Measurements from ENCODE around the gene MEX3D. TPM values are rescaled to one million over a fixed set of nuclear protein-coding genes. Genes with fewer than 3 reads are reported as not detected.
"Not testable (repeated sequence)": the region's sequence is repeated elsewhere in the genome, so short reads cannot be mapped to it uniquely, and the experiment has no call there.

MEX3D gene
- total RNA-seq, 1 donor from 2014 or later, result 2.1 TPM

DNA sequence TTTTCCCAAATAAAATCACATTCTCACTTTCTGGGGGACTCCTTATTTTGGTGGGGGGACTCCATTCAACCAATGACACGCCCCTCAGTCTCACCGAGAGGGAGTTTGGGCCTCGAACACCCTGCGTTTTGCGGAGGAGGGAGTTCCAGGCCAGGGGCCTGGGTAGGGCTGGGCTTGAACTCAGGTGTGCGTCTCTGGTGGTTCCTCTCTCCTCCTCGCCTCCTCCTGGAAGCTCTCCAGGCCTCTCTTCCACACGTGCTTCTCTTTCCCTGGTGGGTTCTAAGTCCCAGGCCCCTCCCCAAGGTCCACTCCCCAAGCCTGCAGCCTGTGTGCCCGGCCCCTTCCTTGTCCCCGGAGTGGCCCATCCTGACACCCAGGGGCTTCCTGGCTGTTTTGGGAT is 14.7 kb downstream of the MEX3D start:
- DNase-seq (no peak), ATAC-seq (ENCODE audit: low read depth) (no peak)
- CTCF ChIA-PET, result no interaction called here
- H3K27ac Mint-ChIP-seq, result no peak overlapping the region
- H3K9me3 Mint-ChIP-seq, result no peaks in the 10 kb centered on the region
- H3K4me3 Mint-ChIP-seq, result no peak overlapping the region
- H3K36me3 Mint-ChIP-seq (ENCODE audit: low read depth), result no peaks in the 10 kb centered on the region
- peaks cover 8% of the 10 kb centered on the region for H3K27me3 Mint-ChIP-seq
- intact Hi-C loops (cut with micrococcal nuclease), result no loop called here
- POLR2A ChIA-PET, result interaction anchor here (0.6 kb wide), 1 partner anchor 208 kb away, joined by 5 read pairs; no protein-coding TSS in a partner anchor
- TF ChIP-seq, protein P1, sequence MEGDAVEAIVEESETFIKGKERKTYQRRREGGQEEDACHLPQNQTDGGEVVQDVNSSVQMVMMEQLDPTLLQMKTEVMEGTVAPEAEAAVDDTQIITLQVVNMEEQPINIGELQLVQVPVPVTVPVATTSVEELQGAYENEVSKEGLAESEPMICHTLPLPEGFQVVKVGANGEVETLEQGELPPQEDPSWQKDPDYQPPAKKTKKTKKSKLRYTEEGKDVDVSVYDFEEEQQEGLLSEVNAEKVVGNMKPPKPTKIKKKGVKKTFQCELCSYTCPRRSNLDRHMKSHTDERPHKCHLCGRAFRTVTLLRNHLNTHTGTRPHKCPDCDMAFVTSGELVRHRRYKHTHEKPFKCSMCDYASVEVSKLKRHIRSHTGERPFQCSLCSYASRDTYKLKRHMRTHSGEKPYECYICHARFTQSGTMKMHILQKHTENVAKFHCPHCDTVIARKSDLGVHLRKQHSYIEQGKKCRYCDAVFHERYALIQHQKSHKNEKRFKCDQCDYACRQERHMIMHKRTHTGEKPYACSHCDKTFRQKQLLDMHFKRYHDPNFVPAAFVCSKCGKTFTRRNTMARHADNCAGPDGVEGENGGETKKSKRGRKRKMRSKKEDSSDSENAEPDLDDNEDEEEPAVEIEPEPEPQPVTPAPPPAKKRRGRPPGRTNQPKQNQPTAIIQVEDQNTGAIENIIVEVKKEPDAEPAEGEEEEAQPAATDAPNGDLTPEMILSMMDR (IDR thresholded peaks at IDR 0.05), result no peak
- no peaks in the 10 kb centered on the region for H3K4me1 Mint-ChIP-seq

DNA sequence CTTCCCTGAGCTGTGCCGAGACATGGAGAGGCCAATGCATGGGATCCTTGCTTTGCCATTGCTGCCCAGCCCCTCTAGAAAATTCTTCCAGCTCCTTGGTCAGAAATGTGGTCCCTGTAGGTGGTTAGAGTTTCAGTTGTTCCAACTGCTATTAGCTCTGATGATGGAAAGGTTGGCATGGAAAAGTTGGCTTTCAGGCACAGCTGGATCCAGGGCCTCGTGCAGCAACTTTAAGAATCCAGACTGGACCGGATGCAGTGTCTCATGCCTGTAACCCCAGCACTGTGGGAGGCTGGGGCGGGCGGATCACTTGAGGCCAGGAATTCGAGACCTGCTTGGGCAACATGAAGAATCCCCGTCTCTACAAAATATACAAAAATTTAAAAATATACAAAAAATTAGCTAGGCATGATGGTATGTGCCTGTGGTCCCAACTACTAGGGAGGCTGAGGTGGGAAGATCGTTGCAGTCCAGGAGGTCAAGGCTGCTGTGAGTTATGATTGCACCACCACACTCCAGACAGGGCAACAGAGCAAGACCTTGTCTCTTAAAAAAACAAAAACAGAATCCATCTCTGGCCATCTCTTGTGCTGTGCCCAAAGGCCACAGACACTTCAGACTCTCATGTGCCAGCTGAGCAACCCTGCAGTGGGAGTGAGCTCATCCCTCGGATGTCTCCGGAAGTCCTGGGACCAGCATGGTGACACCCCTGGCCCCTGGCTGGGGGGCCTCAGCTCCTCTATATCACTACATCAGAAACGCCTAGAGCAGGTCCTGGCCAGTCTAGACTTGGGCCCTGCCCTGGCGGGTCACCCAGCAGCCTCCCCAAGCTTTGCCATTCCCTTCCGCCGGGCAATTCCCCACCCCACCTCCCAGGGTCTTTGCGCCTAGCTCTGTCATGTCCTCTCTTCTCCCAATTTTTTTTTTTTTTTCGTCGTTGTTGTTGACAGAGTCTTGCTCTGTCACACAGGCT is 16.8 kb downstream of the MEX3D start:
- no peak overlapping the region for H3K27ac Mint-ChIP-seq
- no peak overlapping the region for H3K4me3 Mint-ChIP-seq
- H3K27me3 Mint-ChIP-seq, result peaks cover 10% of the 10 kb centered on the region
- POLR2A ChIA-PET, result interaction anchor here (0.6 to 0.7 kb wide), 2 partner anchors 960 to 1056 kb away, joined by 3 to 4 read pairs; no protein-coding TSS in a partner anchor
- H3K4me1 Mint-ChIP-seq, result peaks cover under 1% of the 10 kb centered on the region
- no peaks in the 10 kb centered on the region for H3K9me3 Mint-ChIP-seq
- TF ChIP-seq, protein P1 (IDR thresholded peaks at IDR 0.05), result no peak
- no peak for DNase-seq
- no peaks in the 10 kb centered on the region for H3K36me3 Mint-ChIP-seq (ENCODE audit: low read depth)
- CTCF ChIA-PET, result no interaction called here
- intact Hi-C loops (cut with micrococcal nuclease), result no loop called here
- ATAC-seq (ENCODE audit: low read depth), result no peak

DNA sequence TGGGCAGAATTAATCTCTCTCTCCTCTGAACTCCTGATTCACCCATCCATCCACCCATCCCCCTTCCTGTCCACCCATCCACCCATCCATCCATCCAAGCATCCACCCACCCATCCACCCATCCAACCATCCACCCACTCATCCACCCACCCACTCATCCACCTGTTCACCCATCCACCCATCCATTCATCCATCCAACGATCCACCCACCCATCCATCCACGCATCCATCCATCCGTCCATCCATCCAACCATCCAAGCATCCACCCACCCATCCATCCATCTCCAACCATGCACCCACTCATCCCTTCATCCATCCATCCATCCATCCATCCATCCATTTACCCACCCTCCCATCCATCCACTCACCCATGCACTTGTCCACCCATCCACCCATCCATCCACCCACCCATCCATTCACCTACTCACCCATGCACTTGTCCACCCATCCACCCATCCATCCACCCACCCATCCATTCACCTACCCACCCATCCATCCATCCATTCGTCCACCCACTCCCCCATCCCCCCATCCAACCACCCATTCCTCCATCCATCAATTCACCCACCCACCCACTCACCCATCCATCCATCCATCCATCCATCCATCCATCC is 18.7 kb downstream of the MEX3D start:
- Mint-ChIP-seq H3K27me3 (peaks cover 14% of the 10 kb centered on the region), H3K4me1 (peaks cover 6% of the 10 kb centered on the region), H3K36me3 (ENCODE audit: low read depth) (no peaks in the 10 kb centered on the region), H3K27ac (no peak overlapping the region), H3K9me3 (no peaks in the 10 kb centered on the region), H3K4me3 (no peak overlapping the region)
- ChIA-PET CTCF (interaction anchor here (1.7 kb wide), 1 partner anchor 123 kb away, joined by 6 read pairs; no protein-coding TSS in a partner anchor), POLR2A (no interaction called here)
- ATAC-seq (ENCODE audit: low read depth) (no peak), DNase-seq (no peak)
- intact Hi-C loops (cut with micrococcal nuclease), result loop anchor here (5.0 kb wide), 1 partner anchor 263 kb away; the partner anchor contains the start of gene ATP8B3
- TF ChIP-seq, protein P1 (IDR thresholded peaks at IDR 0.05), result no peak

GRCh38 chr19:1540365-1540925 is 27.7 kb downstream of the MEX3D start:
- DNase-seq (no peak), ATAC-seq (ENCODE audit: low read depth) (no peak)
- intact Hi-C loops (cut with micrococcal nuclease), result no loop called here
- H3K27ac Mint-ChIP-seq, result no peak overlapping the region
- peaks cover 18% of the 10 kb centered on the region for H3K27me3 Mint-ChIP-seq
- ChIA-PET POLR2A (no interaction called here), CTCF (no interaction called here)
- H3K36me3 Mint-ChIP-seq (ENCODE audit: low read depth), result no peaks in the 10 kb centered on the region
- no peaks in the 10 kb centered on the region for H3K4me1 Mint-ChIP-seq
- no peaks in the 10 kb centered on the region for H3K9me3 Mint-ChIP-seq
- H3K4me3 Mint-ChIP-seq, result no peak overlapping the region
- TF ChIP-seq, protein P1 (IDR thresholded peaks at IDR 0.05), result no peak

- H3K4me1 Mint-ChIP-seq; DNase-seq; H3K27ac Mint-ChIP-seq; H3K36me3 Mint-ChIP-seq (ENCODE audit: low read depth); CTCF ChIA-PET; H3K4me3 Mint-ChIP-seq; intact Hi-C loops (cut with micrococcal nuclease); ATAC-seq (ENCODE audit: low read depth); H3K9me3 Mint-ChIP-seq: not testable (repeated sequence)
- POLR2A ChIA-PET, result interaction anchor here (0.7 kb wide), 2 partner anchors 360 to 1571 kb away, joined by 3 to 12 read pairs; no protein-coding TSS in a partner anchor
- peaks cover 18% of the 10 kb centered on the region for H3K27me3 Mint-ChIP-seq
These were observed 28.4 kb downstream of the MEX3D start for GRCh38 chr19:1539749-1540148.
